Loucy (cell line): ENCODE data around the gene USP20.

Source experiments
- H2AFZ ChIP-seq: fragments of 200-600 bp; sonication (generic); 2 replicates; pipeline ENCODE4 v1.6.0; 2016; ENCODE audit warnings: antibody characterized with exemption, mild to moderate bottlenecking, low read length, moderate library complexity
- H3F3A ChIP-seq: fragments of 200-600 bp; 2 replicates; pipeline ENCODE4 v1.6.0; 2016; ENCODE audit warnings: antibody characterized with exemption, low read depth, mild to moderate bottlenecking
- H3K27me3 ChIP-seq: fragments of 200-600 bp; sonication (generic); 2 replicates; pipeline ENCODE4 v1.6.1; 2014; ENCODE audit warnings: low read length, mild to moderate bottlenecking; ENCODE audit not compliant: insufficient read depth, poor library complexity, severe bottlenecking
- H3K36me3 ChIP-seq: fragments of 200-600 bp; sonication (generic); 2 replicates; pipeline ENCODE4 v1.6.1; 2016; ENCODE audit warnings: low read length; ENCODE audit not compliant: insufficient read depth
- H3K4me1 ChIP-seq: fragments of 200-600 bp; sonication (generic); 2 replicates; pipeline ENCODE4 v1.5.1; 2014; ENCODE audit warnings: low read length, mild to moderate bottlenecking; ENCODE audit not compliant: insufficient read depth, poor library complexity, severe bottlenecking
- H3K4me2 ChIP-seq: fragments of 200-600 bp; sonication (generic); 2 replicates; pipeline ENCODE4 v1.6.0; 2014; ENCODE audit warnings: antibody characterized with exemption, low read length, low read depth, mild to moderate bottlenecking; ENCODE audit not compliant: poor library complexity, severe bottlenecking
- H3K4me3 ChIP-seq: fragments of 200-600 bp; sonication (generic); 2 replicates; pipeline ENCODE4 v1.5.1; 2014; ENCODE audit warnings: low read length, mild to moderate bottlenecking, mixed read lengths; ENCODE audit not compliant: poor library complexity, severe bottlenecking
- H3K79me2 ChIP-seq: fragments of 200-600 bp; sonication (generic); 2 replicates; pipeline ENCODE4 v1.6.1; 2014; ENCODE audit warnings: low read length; ENCODE audit not compliant: insufficient read depth
- H3K9ac ChIP-seq: fragments of 200-600 bp; sonication (generic); 2 replicates; pipeline ENCODE4 v1.6.0; 2014; ENCODE audit warnings: mild to moderate bottlenecking, low read depth, low read length, moderate library complexity; ENCODE audit not compliant: poor library complexity, severe bottlenecking
- H3K9me2 ChIP-seq: fragments of 200-600 bp; sonication (generic); replicated peaks from 2 replicates; pipeline ENCODE4 v1.6.1; 2016; ENCODE audit warnings: low read depth, low read length, mixed read lengths
- H3K9me3 ChIP-seq: fragments of 200-600 bp; sonication (generic); 2 replicates; pipeline ENCODE4 v1.6.1; 2014; ENCODE audit warnings: mild to moderate bottlenecking, antibody characterized with exemption, low read length, low read depth; ENCODE audit not compliant: insufficient read depth
- H4K20me1 ChIP-seq: fragments of 200-600 bp; sonication (generic); 2 replicates; pipeline ENCODE4 v1.6.0; 2014; ENCODE audit warnings: antibody characterized with exemption, low read length, mild to moderate bottlenecking; ENCODE audit not compliant: insufficient read depth, poor library complexity, severe bottlenecking
- CTCF ChIP-seq: fragments of 200-600 bp; sonication (generic); conservative IDR thresholded peaks from 2 replicates; pipeline ENCODE4 v1.5.1; 2014; ENCODE audit warnings: mild to moderate bottlenecking, antibody characterized with exemption, low read length
- EZH2phosphoT487 ChIP-seq: fragments of 200-600 bp; IDR thresholded peaks from 2 replicates; pipeline ENCODE4 v1.6.1; 2018; ENCODE audit warnings: antibody characterized with exemption, mild to moderate bottlenecking, moderate library complexity, borderline replicate concordance

Gene USP20

GRCh38 chr9:129886226-129887174 lies 51.2 kb downstream of the USP20 start:
- TF ChIP-seq EZH2phosphoT487 (no peak), CTCF (no peak)
- no peak overlapping the region for H2AFZ ChIP-seq
- peaks cover 8% of the 10 kb centered on the region; the same call in 1 of the 2 replicates for H3K36me3 ChIP-seq
- H3F3A ChIP-seq: peaks cover 7% of the 10 kb centered on the region
- peak overlapping the region; percentile 100 for H3K9ac ChIP-seq
- H3K27me3 ChIP-seq: no peaks in the 10 kb centered on the region
- peak overlapping the region; percentile 99 for H3K4me3 ChIP-seq
- H4K20me1 ChIP-seq: no peaks in the 10 kb centered on the region
- no peaks in the 10 kb centered on the region for H3K9me3 ChIP-seq
- H3K9me2 ChIP-seq: no peaks in the 10 kb centered on the region
- peak overlapping the region; percentile 92 for H3K4me2 ChIP-seq
- peaks cover 38% of the 10 kb centered on the region for H3K79me2 ChIP-seq
- H3K4me1 ChIP-seq: peaks cover 59% of the 10 kb centered on the region

GRCh38 chr9:129887334-129888292 lies 52.4 kb downstream of the USP20 start:
- Histone ChIP-seq H3K36me3 (peaks cover 8% of the 10 kb centered on the region; the same call in 1 of the 2 replicates), H4K20me1 (no peaks in the 10 kb centered on the region), H3K9ac (peak overlapping the region; percentile 100), H3K4me2 (peak overlapping the region; percentile 92), H3K9me3 (no peaks in the 10 kb centered on the region), H3K4me1 (peaks cover 69% of the 10 kb centered on the region), H3F3A (peaks cover 14% of the 10 kb centered on the region), H3K4me3 (peak overlapping the region; percentile 99), H3K9me2 (no peaks in the 10 kb centered on the region), H2AFZ (no peak overlapping the region), H3K27me3 (no peaks in the 10 kb centered on the region), H3K79me2 (peaks cover 38% of the 10 kb centered on the region)
- TF ChIP-seq EZH2phosphoT487 (no peak), CTCF (peak; percentile 41)

DNA sequence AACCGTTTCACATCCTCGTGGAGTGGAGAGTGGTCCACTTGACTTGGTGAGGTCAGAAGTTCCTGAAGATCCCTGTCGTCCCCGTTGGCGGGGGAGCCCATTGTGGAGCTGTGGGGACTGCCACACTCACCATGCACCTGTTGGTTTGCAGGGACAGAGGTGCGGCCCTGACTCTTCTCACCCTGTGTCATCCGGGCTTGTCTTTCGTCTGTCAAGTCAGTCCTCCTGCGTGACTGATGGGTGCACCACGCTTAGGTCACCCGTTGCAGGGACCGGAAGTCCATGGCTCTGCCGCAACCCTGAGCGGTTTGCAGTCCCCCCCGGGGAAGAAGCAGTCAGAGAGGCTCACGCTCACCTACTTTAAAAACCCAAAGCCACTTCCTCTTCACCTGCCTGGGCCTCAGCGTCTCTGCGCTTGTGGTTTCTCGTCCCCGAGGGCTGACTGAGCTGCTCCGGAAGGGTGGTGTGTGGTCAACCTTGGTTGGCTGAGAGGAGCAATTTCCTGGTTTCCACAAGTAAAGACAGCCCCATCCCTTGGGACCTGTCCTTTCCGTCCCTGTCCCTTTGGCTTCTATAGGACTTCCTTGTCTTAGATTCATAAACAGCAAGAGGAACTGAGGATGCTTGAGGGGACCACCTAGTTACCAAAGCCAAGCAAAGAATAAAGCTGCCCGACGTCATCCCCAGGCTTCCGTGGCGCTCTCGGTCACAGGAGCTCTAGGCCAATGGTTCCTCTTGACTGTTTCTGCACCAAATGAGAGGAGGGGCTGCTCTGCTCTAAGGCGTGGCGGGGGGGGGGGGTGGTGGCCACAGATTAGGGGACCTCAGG lies 53.2 kb downstream of the USP20 start:
- Histone ChIP-seq H4K20me1 (no peaks in the 10 kb centered on the region), H3K9me3 (no peaks in the 10 kb centered on the region), H3K4me2 (peak overlapping the region; percentile 92), H3K36me3 (peaks cover 8% of the 10 kb centered on the region; the same call in 1 of the 2 replicates), H3K27me3 (no peaks in the 10 kb centered on the region), H3K4me3 (peak overlapping the region; percentile 99), H3K4me1 (peaks cover 75% of the 10 kb centered on the region), H3F3A (peaks cover 18% of the 10 kb centered on the region), H3K79me2 (peaks cover 38% of the 10 kb centered on the region), H2AFZ (no peak overlapping the region), H3K9ac (peak overlapping the region; percentile 100), H3K9me2 (no peaks in the 10 kb centered on the region)
- TF ChIP-seq EZH2phosphoT487 (no peak), CTCF (no peak)
